HepG2 (cell line): ENCODE measurements around the gene ICAM3. TPM values are rescaled to one million over a fixed set of nuclear protein-coding genes. Genes with fewer than 3 reads are reported as not detected.

Experiments
- CBX1 ChIP-seq: IDR thresholded peaks from one replicate; pipeline ENCODE4 v1.6.1; 2016; ENCODE audit warnings: antibody characterized with exemption, low read depth
- FOXK2 ChIP-seq: fragments of 450-650 bp; IDR thresholded peaks from 2 replicates; pipeline ENCODE4 v1.6.1; 2016
- KDM3A ChIP-seq: IDR thresholded peaks from 2 replicates; pipeline ENCODE4 v1.6.1; 2018; ENCODE audit warnings: low read depth, missing compliant biosample characterization
- MAX ChIP-seq: IDR thresholded peaks from 2 replicates; pipeline ENCODE4 v1.6.1; 2012; ENCODE audit warnings: inconsistent platforms
- MED1 ChIP-seq: sonication (generic); formaldehyde crosslinking; IDR thresholded peaks from 2 replicates; pipeline ENCODE4 v1.4.0; 2020; ENCODE audit warnings: missing genetic modification reagents
- MLLT10 ChIP-seq: sonication (generic); formaldehyde crosslinking; IDR thresholded peaks from 2 replicates; pipeline ENCODE4 v1.4.0; 2020; ENCODE audit warnings: missing genetic modification reagents
- NFE2L2 ChIP-seq: fragments of 150-350 bp; IDR thresholded peaks from 2 replicates; pipeline ENCODE4 v1.6.1; 2014; ENCODE audit warnings: low read length
- NFIC ChIP-seq: IDR thresholded peaks from 2 replicates; pipeline ENCODE4 v1.6.1; 2012; ENCODE audit warnings: mild to moderate bottlenecking, low read length, inconsistent platforms
- RFX5 ChIP-seq: IDR thresholded peaks from 2 replicates; pipeline ENCODE4 v1.6.1; 2011; ENCODE audit warnings: low read depth, low read length, improper control_type of control experiment
- ZBTB26 ChIP-seq: IDR thresholded peaks from 2 replicates; pipeline ENCODE4 v1.6.1; 2016; ENCODE audit warnings: missing compliant biosample characterization, missing genetic modification reagents, borderline replicate concordance
- ZBTB44 ChIP-seq: sonication (generic); formaldehyde crosslinking; IDR thresholded peaks from 2 replicates; pipeline ENCODE4 v1.4.0; 2020; ENCODE audit warnings: missing genetic modification reagents
- ZFYVE20 ChIP-seq: sonication (generic); formaldehyde crosslinking; IDR thresholded peaks from 2 replicates; pipeline ENCODE4 v1.8.0; 2023; ENCODE audit warnings: low read depth, mild to moderate bottlenecking, moderate library complexity, missing genetic modification reagents, borderline replicate concordance
- ZNF136 ChIP-seq: sonication (generic); formaldehyde crosslinking; IDR thresholded peaks from 2 replicates; pipeline ENCODE4 v1.8.1; 2022; ENCODE audit warnings: low read depth, mild to moderate bottlenecking, moderate library complexity, missing genetic modification reagents
- ZNF468 ChIP-seq: sonication (generic); formaldehyde crosslinking; IDR thresholded peaks from 2 replicates; pipeline ENCODE4 v1.8.0; 2022; ENCODE audit warnings: mild to moderate bottlenecking, moderate library complexity, missing genetic modification reagents
- ZNF552 ChIP-seq: sonication (generic); formaldehyde crosslinking; IDR thresholded peaks from 2 replicates; pipeline ENCODE4 v1.9.0; 2022; ENCODE audit warnings: missing genetic modification reagents, mild to moderate bottlenecking, borderline replicate concordance
- ZNF616 ChIP-seq: sonication (generic); formaldehyde crosslinking; IDR thresholded peaks from 2 replicates; pipeline ENCODE4 v1.5.0; 2020; ENCODE audit warnings: low read depth, mild to moderate bottlenecking, missing genetic modification reagents
- ZNF768 ChIP-seq: sonication (generic); formaldehyde crosslinking; IDR thresholded peaks from 2 replicates; pipeline ENCODE4 v1.4.0; 2020; ENCODE audit warnings: missing genetic modification reagents
- ZNF770 ChIP-seq: sonication (generic); formaldehyde crosslinking; IDR thresholded peaks from 2 replicates; pipeline ENCODE4 v1.5.0; 2020; ENCODE audit warnings: mild to moderate bottlenecking, missing genetic modification reagents
- ZNF780A ChIP-seq: sonication (generic); formaldehyde crosslinking; IDR thresholded peaks from 2 replicates; pipeline ENCODE4 v1.8.0; 2022; ENCODE audit warnings: mild to moderate bottlenecking, missing genetic modification reagents, moderate library complexity
- ZNF883 ChIP-seq: sonication (generic); formaldehyde crosslinking; IDR thresholded peaks from 2 replicates; pipeline ENCODE4 v1.5.1; 2020; ENCODE audit warnings: mild to moderate bottlenecking, missing genetic modification reagents; ENCODE audit errors: not compliant biosample characterization
- ZSCAN22 ChIP-seq: sonication (generic); formaldehyde crosslinking; IDR thresholded peaks from 2 replicates; pipeline ENCODE4 v1.4.0; 2020; ENCODE audit warnings: mild to moderate bottlenecking, missing genetic modification reagents
- polyA plus RNA-seq, 8 experiments: library from polyadenylated mRNA; depleted of rRNA in 3 of 8; stranded (reverse) in 7 of 8; unstranded in 1 of 8; fragments of >200 nt; fragmentation: Illumina TruSeq in 4 of 8; extraction: Trizol in 4 of 8; gene quantifications; 2 replicates each; pipeline versions ENCODE4 v1.2.1 to v1.2.3, GENCODE V29; 2011 to 2016; ENCODE audit warnings: low read depth in 4 of 8, missing spikeins in 1 of 8, mixed read lengths in 1 of 8; ENCODE audit not compliant: insufficient read depth in 1 of 8
- total RNA-seq, 5 experiments: library from RNA; depleted of rRNA; stranded (reverse); fragments of >200 nt; fragmentation: Illumina TruSeq; extraction: Trizol; gene quantifications; 2 replicates each; pipeline ENCODE4 v1.2.3, GENCODE V29; 2016; ENCODE audit warnings: low read depth in 1 of 5
- TF ChIP-seq, protein P1 (sequence below): sonication (generic); formaldehyde crosslinking; IDR thresholded peaks from 2 replicates; pipeline ENCODE4 v1.5.1; 2020; ENCODE audit warnings: mild to moderate bottlenecking, missing genetic modification reagents

ICAM3 gene
- total and polyA plus RNA-seq, 2 of the 13 experiments (the other 11 are each of a cell fraction or from before 2014, with no cell fraction given): 14.1 to 21.0 TPM

DNA sequence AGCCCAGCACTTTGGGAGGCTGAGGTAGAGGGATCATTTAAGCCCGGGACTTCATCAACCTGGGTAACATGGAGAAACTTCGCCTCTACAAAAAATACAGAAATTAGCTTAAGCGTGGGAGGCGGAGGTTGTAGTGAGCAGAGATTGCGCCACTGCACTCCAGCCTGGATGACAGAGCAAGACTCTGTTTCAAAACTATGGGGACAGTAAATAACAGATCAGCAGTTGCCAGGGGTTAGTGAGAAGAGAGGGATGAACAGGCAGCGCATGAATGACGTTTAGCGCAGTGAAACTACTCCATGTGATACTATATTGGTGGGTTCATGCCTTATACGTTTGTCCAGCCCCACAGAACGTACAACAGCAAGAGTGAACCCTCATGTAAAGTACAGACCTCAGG is 7.1 kb upstream of the ICAM3 start (continued):
- TF ChIP-seq CBX1 (no peak), ZNF780A (CRISPR knock-in tag) (no peak), ZBTB44 (CRISPR knock-in tag) (no peak), KDM3A (no peak), RFX5 (peak; percentile 97), NFIC (no peak), NFE2L2 (peak; percentile 19; the same call in 1 of the 2 replicates), ZFYVE20 (CRISPR knock-in tag) (no peak), MED1 (CRISPR knock-in tag) (no peak), ZNF616 (CRISPR knock-in tag) (no peak), FOXK2 (no peak), ZBTB26 (CRISPR knock-in tag) (no peak), ZSCAN22 (CRISPR knock-in tag) (no peak), MLLT10 (no peak), ZNF136 (CRISPR knock-in tag) (no peak), ZNF770 (CRISPR knock-in tag) (no peak), ZNF883 (no peak), ZNF768 (CRISPR knock-in tag) (no peak), MAX (no peak), ZNF468 (CRISPR knock-in tag) (no peak), ZNF552 (CRISPR knock-in tag) (no peak)
- TF ChIP-seq, protein P1, sequence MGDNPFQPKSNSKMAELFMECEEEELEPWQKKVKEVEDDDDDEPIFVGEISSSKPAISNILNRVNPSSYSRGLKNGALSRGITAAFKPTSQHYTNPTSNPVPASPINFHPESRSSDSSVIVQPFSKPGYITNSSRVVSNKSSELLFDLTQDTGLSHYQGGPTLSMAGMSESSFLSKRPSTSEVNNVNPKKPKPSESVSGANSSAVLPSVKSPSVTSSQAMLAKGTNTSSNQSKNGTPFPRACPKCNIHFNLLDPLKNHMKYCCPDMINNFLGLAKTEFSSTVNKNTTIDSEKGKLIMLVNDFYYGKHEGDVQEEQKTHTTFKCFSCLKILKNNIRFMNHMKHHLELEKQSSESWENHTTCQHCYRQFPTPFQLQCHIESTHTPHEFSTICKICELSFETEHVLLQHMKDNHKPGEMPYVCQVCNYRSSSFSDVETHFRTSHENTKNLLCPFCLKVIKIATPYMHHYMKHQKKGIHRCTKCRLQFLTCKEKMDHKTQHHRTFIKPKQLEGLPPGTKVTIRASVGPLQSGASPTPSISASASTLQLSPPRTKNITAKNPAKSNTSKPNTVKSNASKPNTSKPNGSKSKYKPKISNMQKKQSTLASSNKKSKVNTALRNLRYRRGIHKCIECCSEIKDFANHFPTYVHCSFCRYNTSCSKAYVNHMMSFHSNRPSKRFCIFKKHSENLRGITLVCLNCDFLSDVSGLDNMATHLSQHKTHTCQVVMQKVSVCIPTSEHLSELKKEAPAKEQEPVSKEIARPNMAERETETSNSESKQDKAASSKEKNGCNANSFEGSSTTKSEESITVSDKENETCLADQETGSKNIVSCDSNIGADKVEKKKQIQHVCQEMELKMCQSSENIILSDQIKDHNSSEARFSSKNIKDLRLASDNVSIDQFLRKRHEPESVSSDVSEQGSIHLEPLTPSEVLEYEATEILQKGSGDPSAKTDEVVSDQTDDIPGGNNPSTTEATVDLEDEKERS (CRISPR knock-in tag): no peak
